ENCODE data around the gene GNA15. TPM values are rescaled to one million over a fixed set of nuclear protein-coding genes. Genes with fewer than 3 reads are reported as not detected.

GNA15 gene
- total and polyA plus RNA-seq, 2 experiments from 2014 or later = 0.29 to 1.5 TPM

GRCh38 chr19:3105641-3106508 lies 30.0 kb upstream of the GNA15 start:
- H3K27me3 ChIP-seq = no peaks in the 10 kb centered on the region
- H4K20me1 ChIP-seq (ENCODE audit: insufficient read depth, poor library complexity, severe bottlenecking) = peaks cover 93% of the 10 kb centered on the region
- DNase-seq (ENCODE audit: low spot score) = no peak
- H3K4me2 ChIP-seq = no peak overlapping the region
- peaks cover 98% of the 10 kb centered on the region for H3K79me2 ChIP-seq
- no peak overlapping the region for H3K4me3 ChIP-seq
- H2AFZ ChIP-seq = no peak overlapping the region
- H3K4me1 ChIP-seq (ENCODE audit: insufficient read depth) = peaks cover 27% of the 10 kb centered on the region
- no peak overlapping the region for H3K27ac ChIP-seq
- H3K9me2 ChIP-seq (replicated peaks; ENCODE audit: insufficient read depth) = no peaks in the 10 kb centered on the region
- WGBS (ENCODE audit: low lambda C conversion rate, missing lambda C conversion rate) = 94% methylated on average over 33 of the region's 33 CpGs
- H3K36me3 ChIP-seq (replicated peaks; ENCODE audit: insufficient read depth, low read depth) = no peaks in the 10 kb centered on the region
- H3K9me3 ChIP-seq (ENCODE audit: low read depth) = no peaks in the 10 kb centered on the region
- TF ChIP-seq EZH2phosphoT487 (IDR thresholded peaks at IDR 0.05; ENCODE audit: low read depth, severe bottlenecking, unreplicated experiment) = no peak
- TF ChIP-seq EZH2 (IDR thresholded peaks at IDR 0.05; ENCODE audit: borderline replicate concordance) = no peak
- TF ChIP-seq, protein P1, sequence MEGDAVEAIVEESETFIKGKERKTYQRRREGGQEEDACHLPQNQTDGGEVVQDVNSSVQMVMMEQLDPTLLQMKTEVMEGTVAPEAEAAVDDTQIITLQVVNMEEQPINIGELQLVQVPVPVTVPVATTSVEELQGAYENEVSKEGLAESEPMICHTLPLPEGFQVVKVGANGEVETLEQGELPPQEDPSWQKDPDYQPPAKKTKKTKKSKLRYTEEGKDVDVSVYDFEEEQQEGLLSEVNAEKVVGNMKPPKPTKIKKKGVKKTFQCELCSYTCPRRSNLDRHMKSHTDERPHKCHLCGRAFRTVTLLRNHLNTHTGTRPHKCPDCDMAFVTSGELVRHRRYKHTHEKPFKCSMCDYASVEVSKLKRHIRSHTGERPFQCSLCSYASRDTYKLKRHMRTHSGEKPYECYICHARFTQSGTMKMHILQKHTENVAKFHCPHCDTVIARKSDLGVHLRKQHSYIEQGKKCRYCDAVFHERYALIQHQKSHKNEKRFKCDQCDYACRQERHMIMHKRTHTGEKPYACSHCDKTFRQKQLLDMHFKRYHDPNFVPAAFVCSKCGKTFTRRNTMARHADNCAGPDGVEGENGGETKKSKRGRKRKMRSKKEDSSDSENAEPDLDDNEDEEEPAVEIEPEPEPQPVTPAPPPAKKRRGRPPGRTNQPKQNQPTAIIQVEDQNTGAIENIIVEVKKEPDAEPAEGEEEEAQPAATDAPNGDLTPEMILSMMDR (IDR thresholded peaks at IDR 0.05; ENCODE audit: poor library complexity) = no peak

DNA sequence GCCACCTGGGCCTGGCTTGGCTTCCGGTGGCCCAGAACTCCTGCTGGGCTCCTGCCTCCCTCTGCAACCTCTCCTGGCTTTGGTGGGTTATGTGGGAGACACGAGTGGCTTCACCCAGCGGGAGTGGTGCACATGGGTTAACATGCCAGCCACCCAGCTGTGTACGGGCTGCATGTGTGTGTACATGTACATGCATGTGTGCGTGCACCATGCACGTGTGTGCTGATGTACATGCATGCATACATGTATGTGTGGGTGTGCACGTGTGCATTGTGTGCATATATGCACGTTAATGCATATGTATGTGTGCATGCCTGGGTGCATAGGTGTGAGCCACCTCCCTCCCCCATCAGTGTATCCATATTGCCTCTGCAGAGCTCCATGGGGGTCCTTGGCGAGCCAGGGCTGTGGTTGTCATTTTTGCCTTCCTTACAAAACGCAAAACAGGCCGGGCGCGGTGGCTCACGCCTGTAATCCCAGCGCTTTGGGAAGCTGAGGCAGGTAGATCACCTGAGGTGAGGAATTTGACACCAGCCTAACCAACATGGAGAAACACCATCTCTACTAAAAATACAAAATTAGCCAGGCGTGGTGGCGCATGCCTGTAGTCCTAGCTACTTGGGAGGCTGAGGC lies 29.2 kb upstream of the GNA15 start:
- H3K4me3 ChIP-seq = no peak overlapping the region
- no peak overlapping the region for H2AFZ ChIP-seq
- no peaks in the 10 kb centered on the region for H3K9me3 ChIP-seq (ENCODE audit: low read depth)
- peaks cover 27% of the 10 kb centered on the region for H3K4me1 ChIP-seq (ENCODE audit: insufficient read depth)
- H3K27me3 ChIP-seq = no peaks in the 10 kb centered on the region
- no peaks in the 10 kb centered on the region for H3K36me3 ChIP-seq (replicated peaks; ENCODE audit: insufficient read depth, low read depth)
- TF ChIP-seq EZH2phosphoT487 (IDR thresholded peaks at IDR 0.05; ENCODE audit: low read depth, severe bottlenecking, unreplicated experiment) = no peak
- TF ChIP-seq EZH2 (IDR thresholded peaks at IDR 0.05; ENCODE audit: borderline replicate concordance) = no peak
- TF ChIP-seq, protein P1 (IDR thresholded peaks at IDR 0.05; ENCODE audit: poor library complexity) = no peak
- no peak for DNase-seq (ENCODE audit: low spot score)
- peaks cover 98% of the 10 kb centered on the region for H3K79me2 ChIP-seq
- H3K27ac ChIP-seq = peak overlapping the region; percentile 94
- H3K9me2 ChIP-seq (replicated peaks; ENCODE audit: insufficient read depth) = no peaks in the 10 kb centered on the region
- 96% methylated on average over 17 of the region's 17 CpGs for WGBS (ENCODE audit: low lambda C conversion rate, missing lambda C conversion rate)
- H3K4me2 ChIP-seq = peak overlapping the region; percentile 23
- peaks cover 92% of the 10 kb centered on the region for H4K20me1 ChIP-seq (ENCODE audit: insufficient read depth, poor library complexity, severe bottlenecking)

DNA sequence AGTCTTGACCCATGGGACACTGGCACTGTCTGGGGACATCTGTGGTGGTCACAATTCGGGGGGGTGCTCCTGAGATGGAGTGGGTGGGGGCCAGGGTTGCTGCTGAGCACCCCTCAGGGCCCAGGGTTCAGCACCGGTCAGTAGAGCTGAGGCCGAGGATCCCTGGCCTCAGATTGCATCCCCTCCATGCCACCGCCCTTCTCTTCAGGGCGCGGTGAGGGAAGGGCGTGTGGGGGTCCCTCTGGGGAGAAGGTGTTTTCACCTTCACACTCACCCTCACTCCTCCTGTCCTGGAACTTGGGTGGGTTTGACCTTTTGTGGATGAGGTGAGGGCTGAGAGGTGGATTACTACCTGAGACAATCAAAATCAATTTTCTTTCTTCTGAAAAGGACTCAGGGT lies 28.2 kb upstream of the GNA15 start:
- no peaks in the 10 kb centered on the region for H3K9me3 ChIP-seq (ENCODE audit: low read depth)

More for the DNA sequence above, 28.2 kb upstream of the GNA15 start:
- Histone ChIP-seq H2AFZ (no peak overlapping the region), H4K20me1 (ENCODE audit: insufficient read depth, poor library complexity, severe bottlenecking) (peaks cover 87% of the 10 kb centered on the region), H3K4me1 (ENCODE audit: insufficient read depth) (peaks cover 27% of the 10 kb centered on the region), H3K4me2 (peak overlapping the region; percentile 60), H3K9me2 (replicated peaks; ENCODE audit: insufficient read depth) (no peaks in the 10 kb centered on the region), H3K79me2 (peaks cover 98% of the 10 kb centered on the region), H3K27me3 (no peaks in the 10 kb centered on the region), H3K36me3 (replicated peaks; ENCODE audit: insufficient read depth, low read depth) (no peaks in the 10 kb centered on the region), H3K4me3 (no peak overlapping the region), H3K27ac (peak overlapping the region; percentile 94)
- no peak for DNase-seq (ENCODE audit: low spot score)
- 86% methylated on average over 6 of the region's 7 CpGs for WGBS (ENCODE audit: low lambda C conversion rate, missing lambda C conversion rate)
- TF ChIP-seq EZH2phosphoT487 (IDR thresholded peaks at IDR 0.05; ENCODE audit: low read depth, severe bottlenecking, unreplicated experiment) (no peak), EZH2 (IDR thresholded peaks at IDR 0.05; ENCODE audit: borderline replicate concordance) (no peak)
- TF ChIP-seq, protein P1 (IDR thresholded peaks at IDR 0.05; ENCODE audit: poor library complexity) = no peak
